GM18520 (cell line): ENCODE results near the gene TTLL1.
"Not testable (repeated sequence)": the region's sequence is repeated elsewhere in the genome, so short reads cannot be mapped to it uniquely, and the experiment has no call there.

Source experiments
- ATAC-seq: cut with Tn5 transposase; IDR thresholded peaks from one replicate; pipeline ENCODE4 v1.9.1; 2021; ENCODE audit not compliant: unreplicated experiment

TTLL1 gene

DNA sequence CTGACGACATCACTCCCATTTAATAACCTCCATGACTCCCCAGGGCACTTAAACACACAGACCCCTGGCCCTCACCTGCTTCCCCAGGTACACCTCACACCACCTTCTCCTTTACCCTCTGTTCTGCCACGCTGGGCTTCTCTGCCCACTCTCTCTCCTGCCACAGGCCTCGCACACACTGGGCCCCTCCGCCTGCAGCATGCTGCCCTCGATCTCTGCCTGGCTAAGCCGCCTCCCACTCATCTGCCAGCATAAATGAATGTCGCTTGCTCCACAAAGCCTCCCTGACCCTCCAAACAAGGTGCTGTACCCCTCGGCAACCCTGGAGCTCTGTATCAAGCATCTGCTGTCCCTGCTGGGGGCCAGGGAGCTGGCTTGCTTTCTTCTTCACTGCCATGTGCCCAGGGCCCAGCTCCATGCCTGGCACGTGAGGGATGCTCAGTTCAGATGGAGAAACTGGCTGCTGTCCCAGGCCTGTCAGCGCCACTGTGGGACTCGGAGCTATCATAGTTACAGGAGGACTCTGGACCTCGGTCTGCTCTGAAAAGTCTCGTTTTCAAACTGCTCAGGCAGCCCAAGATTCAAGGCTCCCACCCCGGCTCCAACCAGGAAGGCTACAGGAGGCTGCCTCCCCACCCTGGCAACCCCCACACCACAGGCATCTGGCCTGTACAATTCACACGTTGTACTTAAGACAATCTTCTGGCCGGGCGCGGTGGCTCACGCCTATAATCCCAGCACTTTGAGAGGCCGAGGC, 11.9 kb downstream of the TTLL1 start:
- ATAC-seq: no peak

GRCh38 chr22:43066844-43067385, 22.3 kb downstream of the TTLL1 start:
- no peak for ATAC-seq

DNA sequence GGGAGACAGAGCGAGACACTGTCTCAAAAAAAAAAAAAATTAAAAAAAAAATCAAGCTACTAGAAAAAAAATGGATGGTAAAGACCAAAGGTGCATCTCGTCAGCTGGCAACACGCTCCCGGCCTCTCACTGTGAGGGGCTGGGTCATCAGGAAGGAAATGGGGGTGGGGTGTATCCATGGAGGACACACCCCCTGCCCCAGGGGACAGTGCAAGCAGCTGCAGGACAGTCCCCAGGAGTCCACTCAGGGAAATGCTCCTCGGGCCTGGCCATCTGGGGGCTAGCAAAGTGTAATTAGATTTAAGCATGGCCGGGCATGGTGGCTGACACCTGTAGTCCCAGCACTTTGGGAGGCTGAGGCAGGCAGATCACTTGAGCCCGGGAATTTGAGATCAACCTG, 23.1 kb downstream of the TTLL1 start:
- ATAC-seq: no peak

- ATAC-seq: no peak
Observed at GRCh38 chr22:43060183-43060582, 29.0 kb downstream of the TTLL1 start.

GRCh38 chr22:43057641-43058040, 31.6 kb downstream of the TTLL1 start:
- ATAC-seq: no peak

- ATAC-seq: no peak
Observed at GRCh38 chr22:43053176-43053575, 36.0 kb downstream of the TTLL1 start.

- no peak for ATAC-seq
Observed at GRCh38 chr22:43050995-43051394, 38.2 kb downstream of the TTLL1 start.

GRCh38 chr22:43047605-43048004, 41.6 kb downstream of the TTLL1 start:
- ATAC-seq: no peak

- ATAC-seq: no peak
Observed at GRCh38 chr22:43044290-43044712, 44.9 kb downstream of the TTLL1 start.

- no peak for ATAC-seq
Observed at GRCh38 chr22:43042101-43042780, 47.0 kb downstream of the TTLL1 start.

DNA sequence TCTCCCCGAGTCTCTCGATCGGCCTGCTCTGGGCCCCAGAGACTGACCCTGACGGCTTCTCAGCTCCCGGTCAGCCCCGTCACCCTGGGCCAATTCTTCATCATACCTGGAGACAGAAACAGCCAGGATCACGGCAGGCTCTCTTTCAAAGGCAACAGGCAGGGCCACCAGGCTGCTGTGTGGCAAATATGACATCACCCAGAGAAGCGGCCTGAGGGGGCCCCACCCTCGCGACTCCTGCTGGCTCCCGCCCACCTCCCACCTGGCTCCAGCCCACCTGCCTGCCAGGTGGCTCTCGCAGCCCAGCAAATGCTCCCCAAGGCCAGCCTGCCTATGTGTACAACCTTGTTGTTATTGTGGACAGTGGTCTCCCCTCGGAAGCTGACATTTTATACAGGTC, 49.4 kb downstream of the TTLL1 start:
- no peak for ATAC-seq

GRCh38 chr22:43038325-43038724, 50.9 kb downstream of the TTLL1 start:
- ATAC-seq: no peak

GRCh38 chr22:43036282-43036829, 52.8 kb downstream of the TTLL1 start:
- ATAC-seq: no peak

- ATAC-seq: no peak
Observed at GRCh38 chr22:43035250-43035649, 53.9 kb downstream of the TTLL1 start.

- no peak for ATAC-seq
Observed at GRCh38 chr22:43031617-43032016, 57.6 kb downstream of the TTLL1 start.

DNA sequence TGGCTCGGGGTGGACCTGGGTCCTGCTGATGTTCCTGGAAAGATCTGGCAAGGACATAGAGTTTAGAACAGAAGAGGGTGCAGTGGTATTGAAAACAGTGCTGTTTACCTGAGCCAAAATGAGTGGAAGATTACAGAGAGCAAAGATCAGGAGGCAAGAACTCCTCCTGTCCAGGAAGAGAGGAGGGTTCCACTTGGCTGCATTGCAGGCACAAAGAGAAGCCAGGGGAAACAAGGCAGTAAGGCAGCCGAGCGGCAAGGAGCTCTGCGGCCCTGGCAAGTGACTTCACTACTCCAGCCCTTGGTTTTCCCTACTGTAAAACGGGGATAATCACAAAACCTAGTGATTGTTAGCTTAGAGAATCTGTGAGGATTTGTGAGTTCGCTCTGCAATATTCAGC, 70.6 kb downstream of the TTLL1 start:
- ATAC-seq: no peak

DNA sequence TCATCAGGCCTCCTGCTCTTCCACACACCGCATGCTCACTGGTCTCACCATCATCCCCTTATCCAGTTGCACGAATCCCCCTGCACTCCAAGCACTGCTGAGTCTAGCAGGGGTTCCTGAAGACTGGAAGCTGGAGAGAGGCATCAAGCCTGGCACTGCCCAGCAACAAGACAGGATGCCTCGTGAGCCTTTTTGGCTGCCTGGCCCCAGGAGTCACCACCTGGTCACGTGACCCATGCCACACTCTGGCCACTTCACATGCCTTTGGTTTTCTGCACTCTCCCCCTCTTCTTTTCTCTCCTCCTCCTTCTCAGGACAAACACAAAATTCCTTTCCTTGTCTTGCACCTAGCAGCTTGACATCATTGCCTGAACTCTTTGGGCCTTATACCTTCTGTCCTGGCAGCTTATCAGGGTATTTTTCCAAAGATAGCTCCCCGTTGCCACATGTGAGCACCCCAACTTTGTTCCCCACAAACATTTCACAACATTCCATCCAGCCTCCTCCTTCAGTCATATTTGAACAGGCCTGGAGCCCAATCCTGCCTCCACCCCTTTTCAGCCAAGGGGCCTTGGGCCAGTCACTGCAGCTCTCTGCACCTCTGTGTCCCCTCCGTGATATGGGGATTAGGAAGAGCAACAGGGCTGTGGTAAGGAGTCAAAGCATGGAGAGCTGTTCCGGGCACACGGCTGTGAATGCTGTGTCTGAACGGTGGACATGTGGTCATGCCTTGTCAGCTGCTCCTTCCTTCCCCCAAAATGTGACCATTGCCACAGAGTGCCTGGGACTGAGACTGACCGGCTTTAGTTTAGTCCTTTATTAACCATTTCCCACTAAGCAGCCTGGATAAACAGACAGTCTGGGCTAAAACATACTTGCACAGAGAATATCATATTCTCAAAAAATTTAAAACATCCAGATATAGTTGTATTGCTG, 71.4 kb downstream of the TTLL1 start:
- ATAC-seq: no peak

- not testable (repeated sequence) for ATAC-seq
Observed at GRCh38 chr22:43016150-43016549, 73.0 kb downstream of the TTLL1 start.

DNA sequence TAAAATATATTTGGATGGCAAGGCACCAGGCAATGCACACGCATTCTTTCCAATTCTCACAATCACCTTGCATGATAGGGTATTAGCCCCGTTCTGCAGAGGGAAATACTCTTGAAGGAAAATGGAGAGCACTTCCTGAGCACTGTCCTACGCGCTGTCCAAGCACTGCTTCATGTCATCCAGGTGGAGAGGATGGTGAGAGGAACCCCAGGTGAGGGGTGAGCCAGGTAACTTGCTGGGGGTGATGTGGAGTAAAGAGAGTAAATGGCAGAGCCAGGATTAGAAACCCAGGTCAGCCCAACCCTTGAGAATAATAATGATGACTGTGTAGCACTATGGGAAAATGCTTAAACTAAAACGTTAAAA, 73.5 kb downstream of the TTLL1 start:
- ATAC-seq: no peak

DNA sequence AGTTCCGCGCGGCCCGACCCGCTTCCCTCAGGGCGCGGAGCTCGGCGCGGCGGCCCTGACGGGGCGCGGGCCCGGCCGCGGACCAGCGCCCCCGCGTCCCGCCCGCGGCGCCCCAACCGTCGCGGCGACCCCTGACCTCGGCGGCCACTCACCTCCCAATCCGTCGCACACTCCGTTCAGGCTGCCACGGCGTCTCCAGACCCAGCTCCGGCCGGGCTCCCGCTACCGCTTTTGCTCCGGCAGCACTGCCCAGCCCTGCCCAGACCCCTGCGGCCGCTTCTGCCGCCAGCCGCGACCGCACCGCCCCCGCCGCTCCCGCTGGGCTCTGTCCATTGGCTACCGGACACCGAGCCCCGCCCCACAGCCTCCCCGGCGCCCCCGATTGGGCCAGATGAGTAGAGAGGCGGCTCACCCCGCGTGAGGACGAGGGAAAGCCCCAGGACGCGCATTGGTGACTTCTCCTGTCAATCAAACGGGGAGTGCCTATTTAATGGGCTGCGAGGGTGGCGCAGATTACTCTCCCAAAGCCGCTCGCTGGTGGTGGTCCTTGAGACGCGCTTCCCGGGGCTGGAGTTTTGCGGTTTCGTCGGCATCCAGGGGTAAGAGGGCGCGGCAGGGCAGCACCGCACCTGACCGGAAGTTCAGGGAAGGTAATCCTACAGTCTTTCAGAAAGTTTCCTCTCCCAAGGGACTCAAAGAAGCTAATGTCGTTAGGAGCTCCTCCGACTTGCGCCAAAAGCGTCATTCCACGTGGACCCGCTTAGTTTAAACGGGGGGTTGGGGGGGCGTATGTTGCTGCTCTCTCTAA, 74.1 kb downstream of the TTLL1 start, which contains the start of gene PACSIN2:
TSS of gene PACSIN2 (minus strand) at position 281 of the 808 bp plus-strand sequence. CDS start 103,069 bp downstream, outside the sequence.
- peak; percentile 92 for ATAC-seq
